GM12878 (cell line): Measurements from ENCODE around the gene GSTCD. TPM values are rescaled to one million over a fixed set of nuclear protein-coding genes. Genes with fewer than 3 reads are reported as not detected.

ENCODE experiments used
- BMI1 ChIP-seq: fragments of 450-650 bp; IDR thresholded peaks from 2 replicates; pipeline ENCODE4 v1.6.1; 2016; ENCODE audit warnings: mild to moderate bottlenecking, moderate library complexity, borderline replicate concordance
- MYB ChIP-seq: fragments of 150-350 bp; IDR thresholded peaks from 2 replicates; pipeline ENCODE4 v1.6.1; 2014; ENCODE audit warnings: mild to moderate bottlenecking, low read depth, low read length, borderline replicate concordance
- PAX5 ChIP-seq: IDR thresholded peaks from 2 replicates; pipeline ENCODE4 v1.6.1; 2011; ENCODE audit warnings: low read depth, low read length, borderline replicate concordance
- USF1 ChIP-seq: IDR thresholded peaks from 2 replicates; pipeline ENCODE4 v1.6.1; 2011; ENCODE audit warnings: borderline replicate concordance, low read depth, mild to moderate bottlenecking, moderate library complexity, mixed read lengths, low read length; ENCODE audit not compliant: insufficient read depth; ENCODE audit errors: extremely low read length
- ZBTB11 ChIP-seq: fragments of 450-650 bp; formaldehyde crosslinking; IDR thresholded peaks from 2 replicates; pipeline ENCODE4 v1.5.0; 2022; ENCODE audit warnings: mild to moderate bottlenecking, missing genetic modification characterization
- ZBTB33 ChIP-seq: fragments of 450-650 bp; IDR thresholded peaks from 2 replicates; pipeline ENCODE4 v1.6.1; 2017; ENCODE audit warnings: mild to moderate bottlenecking
- ZZZ3 ChIP-seq: IDR thresholded peaks from 2 replicates; pipeline ENCODE4 v1.6.1; 2011; ENCODE audit warnings: low read depth; ENCODE audit not compliant: control insufficient read depth, insufficient read length
- polyA plus RNA-seq, 11 experiments: library from polyadenylated mRNA; depleted of rRNA in 4 of 11; unstranded in 6 of 11; stranded (reverse) in 5 of 11; fragments of >200 nt; fragmentation: Nextera tagmentation in 4 of 11; fragmentation: Illumina TruSeq in 1 of 11; extraction: Ambion mirVana in 4 of 11; extraction: Trizol in 1 of 11; gene quantifications; 1 replicate in 1 of 11; 2 replicates in 10 of 11; pipeline versions ENCODE4 v1.2.1 to v1.2.3, GENCODE V29; 2011 to 2016; ENCODE audit warnings: inconsistent platforms in 2 of 11, missing spikeins in 2 of 11, low read depth in 1 of 11
- total RNA-seq, 4 experiments: library from RNA; depleted of rRNA in 3 of 4; stranded (reverse); fragments of >200 nt in 3 of 4; fragmentation: Illumina TruSeq in 1 of 4; extraction: Trizol in 1 of 4; gene quantifications; 2 replicates each; pipeline versions ENCODE4 v1.2.1 to v1.2.3, GENCODE V29; 2013 to 2021
- TF ChIP-seq, protein P1 (sequence below): IDR thresholded peaks from 2 replicates; pipeline ENCODE4 v1.6.1; 2012; ENCODE audit warnings: low read depth, low read length, improper control_type of control experiment

Gene GSTCD
- total and polyA plus RNA-seq, 10 of the 15 experiments (the other 5 are each of a cell fraction or from before 2014, with no cell fraction given): 4.3 to 28.4 (median 14.1) TPM

DNA sequence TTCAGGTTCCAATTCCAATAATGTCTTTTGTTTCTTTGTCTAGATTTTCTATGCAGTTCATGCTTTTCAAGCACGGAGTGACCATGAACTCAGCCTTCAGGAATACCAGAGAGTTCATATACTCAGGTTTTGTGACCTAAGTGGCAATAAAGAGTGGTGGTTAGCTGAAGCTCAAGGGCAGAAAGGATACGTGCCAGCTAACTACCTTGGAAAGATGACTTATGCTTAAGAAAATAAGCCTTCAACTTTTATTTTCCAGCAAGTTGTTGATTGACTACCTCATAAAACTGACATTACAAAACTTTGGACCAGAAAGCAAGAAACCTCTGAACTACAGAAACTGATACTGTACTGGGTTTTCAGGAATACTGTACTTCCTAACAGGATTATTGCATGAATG, 30.9 kb upstream of the GSTCD start (continued):
- no peak for TF ChIP-seq ZBTB11 (CRISPR knock-in tag)
- no peak for TF ChIP-seq USF1
- TF ChIP-seq PAX5: no peak
- TF ChIP-seq BMI1: no peak
- no peak for TF ChIP-seq ZBTB33
- TF ChIP-seq, protein P1, sequence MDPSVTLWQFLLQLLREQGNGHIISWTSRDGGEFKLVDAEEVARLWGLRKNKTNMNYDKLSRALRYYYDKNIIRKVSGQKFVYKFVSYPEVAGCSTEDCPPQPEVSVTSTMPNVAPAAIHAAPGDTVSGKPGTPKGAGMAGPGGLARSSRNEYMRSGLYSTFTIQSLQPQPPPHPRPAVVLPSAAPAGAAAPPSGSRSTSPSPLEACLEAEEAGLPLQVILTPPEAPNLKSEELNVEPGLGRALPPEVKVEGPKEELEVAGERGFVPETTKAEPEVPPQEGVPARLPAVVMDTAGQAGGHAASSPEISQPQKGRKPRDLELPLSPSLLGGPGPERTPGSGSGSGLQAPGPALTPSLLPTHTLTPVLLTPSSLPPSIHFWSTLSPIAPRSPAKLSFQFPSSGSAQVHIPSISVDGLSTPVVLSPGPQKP: no peak
- no peak for TF ChIP-seq MYB
- TF ChIP-seq ZZZ3: no peak
